GM23248 (cell line): ENCODE results near the gene NOS1. TPM values are rescaled to one million over a fixed set of nuclear protein-coding genes. Genes with fewer than 3 reads are reported as not detected.

Experiments used
- DNase-seq: peaks from one replicate; pipeline ENCODE4 v3.0.0-alpha.2; 2015
- H2AFZ ChIP-seq: fragments of 200-600 bp; sonication (generic); 2 replicates; pipeline ENCODE4 v1.6.1; 2016; ENCODE audit warnings: antibody characterized with exemption
- H3F3A ChIP-seq: fragments of 200-600 bp; sonication (generic); 2 replicates; pipeline ENCODE4 v1.6.1; 2016; ENCODE audit warnings: mild to moderate bottlenecking, antibody characterized with exemption, mixed run types; ENCODE audit not compliant: insufficient read depth
- H3K27ac ChIP-seq: fragments of 200-600 bp; sonication (generic); 2 replicates; pipeline ENCODE4 v1.5.1; 2016; ENCODE audit warnings: mild to moderate bottlenecking
- H3K27me3 ChIP-seq: fragments of 200-600 bp; sonication (generic); replicated peaks from 2 replicates; pipeline ENCODE4 v1.6.1; 2016; ENCODE audit warnings: mild to moderate bottlenecking; ENCODE audit not compliant: insufficient read depth
- H3K36me3 ChIP-seq: fragments of 200-600 bp; sonication (generic); 2 replicates; pipeline ENCODE4 v1.6.1; 2016; ENCODE audit warnings: low read depth, mild to moderate bottlenecking
- H3K4me1 ChIP-seq: fragments of 200-600 bp; sonication (generic); 2 replicates; pipeline ENCODE4 v1.6.1; 2016; ENCODE audit warnings: mild to moderate bottlenecking; ENCODE audit not compliant: insufficient read depth
- H3K4me2 ChIP-seq: fragments of 200-600 bp; sonication (generic); one replicate; pipeline ENCODE4 v1.6.1; 2016; ENCODE audit warnings: mild to moderate bottlenecking; ENCODE audit not compliant: unreplicated experiment
- H3K4me3 ChIP-seq: fragments of 200-600 bp; sonication (generic); 2 replicates; pipeline ENCODE4 v1.5.1; 2016; ENCODE audit warnings: mild to moderate bottlenecking
- H3K79me2 ChIP-seq: fragments of 200-600 bp; sonication (generic); 2 replicates; pipeline ENCODE4 v1.6.1; 2016; ENCODE audit warnings: mild to moderate bottlenecking; ENCODE audit not compliant: insufficient read depth
- H3K9ac ChIP-seq: fragments of 200-600 bp; sonication (generic); 2 replicates; pipeline ENCODE4 v1.6.1; 2016; ENCODE audit warnings: mild to moderate bottlenecking
- H3K9me2 ChIP-seq: fragments of 200-600 bp; sonication (generic); 2 replicates; pipeline ENCODE4 v1.6.1; 2016; ENCODE audit warnings: mixed run types, mild to moderate bottlenecking, moderate library complexity; ENCODE audit not compliant: insufficient read depth
- H3K9me3 ChIP-seq: fragments of 200-600 bp; sonication (generic); one replicate; pipeline ENCODE4 v1.6.1; 2017; ENCODE audit warnings: low read depth
- H4K20me1 ChIP-seq: fragments of 200-600 bp; sonication (generic); 2 replicates; pipeline ENCODE4 v1.6.0; 2016; ENCODE audit not compliant: insufficient read depth
- EZH2 ChIP-seq: fragments of 200-600 bp; sonication (generic); IDR thresholded peaks from 2 replicates; pipeline ENCODE4 v1.6.1; 2018; ENCODE audit warnings: antibody characterized with exemption, mild to moderate bottlenecking; ENCODE audit not compliant: insufficient read depth, poor library complexity, severe bottlenecking
- EZH2phosphoT487 ChIP-seq: fragments of 200-600 bp; sonication (generic); IDR thresholded peaks from 2 replicates; pipeline ENCODE4 v1.6.1; 2018; ENCODE audit warnings: antibody characterized with exemption, moderate library complexity, mild to moderate bottlenecking, low read depth; ENCODE audit not compliant: insufficient read depth
- WGBS, 2 experiments: methylation state at CpG; one replicate each; pipeline ENCODE4 v1.1.6; 2015 to 2017; ENCODE audit warnings: low lambda C conversion rate in 2 of 2, low coverage in 1 of 2; ENCODE audit errors: missing lambda C conversion rate in 2 of 2; 5-methylcytosine and 5-hydroxymethylcytosine counted together
- in situ Hi-C: fragments of 300-500 bp; cut with MboI; formaldehyde crosslinking; loops from 2 replicates; pipeline ENCODE4 v1.15.0; 2020
- polyA plus RNA-seq: library from polyadenylated mRNA; unstranded; fragments of >200 nt; fragmentation: Nextera tagmentation; extraction: Ambion mirVana; gene quantifications from 2 replicates; pipeline ENCODE4 v1.2.1, GENCODE V29; 2016
- total RNA-seq: library from RNA; depleted of rRNA; stranded (reverse); fragments of >200 nt; shearing (Covaris generic); gene quantifications from 2 replicates; pipeline ENCODE4 v1.2.3, GENCODE V29; 2014

NOS1 gene
- total and polyA plus RNA-seq, 2 experiments from 2014 or later, result not detected

DNA sequence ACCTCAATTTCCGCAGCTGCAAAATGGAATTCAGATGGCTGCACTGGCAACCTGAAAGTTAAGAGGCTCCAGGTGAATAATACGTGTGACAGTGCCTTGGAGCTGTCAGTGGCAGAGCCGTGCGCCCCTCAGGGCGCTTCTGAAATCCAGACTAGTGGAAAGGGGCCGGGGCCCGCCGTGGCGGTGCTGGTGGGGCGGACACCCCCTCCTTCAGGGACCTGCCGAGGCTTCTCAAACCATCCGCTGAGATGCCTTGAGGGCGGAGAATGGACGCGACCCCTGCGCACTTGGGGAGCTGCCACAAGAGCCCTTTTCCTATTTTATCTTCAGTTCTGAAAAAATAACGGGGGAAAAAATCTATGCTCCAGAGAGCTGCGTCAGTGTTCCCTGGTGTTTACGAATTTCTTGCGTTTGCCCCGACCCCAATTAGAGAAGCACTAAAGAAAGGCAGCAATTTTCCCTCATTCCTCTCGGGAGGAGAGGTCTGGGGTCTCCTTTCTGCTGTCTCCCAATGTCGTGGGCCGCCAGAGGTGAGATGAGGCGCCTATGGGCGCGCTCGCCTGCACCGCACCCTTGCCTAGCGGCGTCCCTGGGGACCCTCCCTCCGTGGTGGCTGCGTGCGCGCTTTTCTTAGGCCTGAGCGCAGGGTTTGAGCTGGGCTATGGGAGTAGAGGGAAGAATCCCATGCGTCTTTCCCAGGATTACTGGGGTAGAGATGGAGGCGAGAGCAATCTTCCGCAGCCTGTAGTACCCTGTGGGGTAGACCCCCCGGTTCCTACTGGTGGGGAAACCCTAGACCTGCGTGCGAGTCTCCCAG, 2.2 kb downstream of the NOS1 start:
- Histone ChIP-seq H3K9me2 (no peaks in the 10 kb centered on the region), H3K4me2 (no peak overlapping the region), H2AFZ (no peak overlapping the region), H3K9me3 (no peaks in the 10 kb centered on the region), H3K36me3 (no peaks in the 10 kb centered on the region), H3K27ac (no peak overlapping the region), H3F3A (no peaks in the 10 kb centered on the region), H4K20me1 (no peaks in the 10 kb centered on the region), H3K79me2 (no peaks in the 10 kb centered on the region), H3K27me3 (peaks cover 45% of the 10 kb centered on the region), H3K4me1 (no peaks in the 10 kb centered on the region), H3K4me3 (no peak overlapping the region), H3K9ac (no peak overlapping the region)
- TF ChIP-seq EZH2phosphoT487 (no peak), EZH2 (no peak)
- in situ Hi-C loops, result no loop called here
- WGBS, 2 experiments, result 3 to 5% methylated on average over 40 to 41 of the region's 42 CpGs
- DNase-seq, result no peak

DNA sequence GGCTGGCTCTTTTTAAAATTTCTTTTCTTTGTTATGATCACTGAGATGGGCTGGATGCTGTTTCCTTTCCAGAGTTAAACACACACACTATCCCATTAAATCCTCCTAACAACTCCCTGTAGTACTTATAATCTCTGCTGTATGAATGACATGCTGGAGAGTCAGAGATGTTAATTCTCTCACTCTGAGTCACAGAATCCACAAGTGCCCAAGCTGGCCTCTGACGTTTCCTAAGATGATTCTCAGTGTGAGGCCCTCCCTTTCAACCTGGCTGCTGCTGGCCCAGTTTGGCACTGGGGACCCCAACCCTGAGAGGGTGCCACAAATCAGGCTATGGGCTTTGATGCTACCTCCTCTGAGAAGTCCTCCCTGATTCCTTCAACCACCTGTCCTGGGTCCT, 5.4 kb downstream of the NOS1 start:
- H3K36me3 ChIP-seq, result no peaks in the 10 kb centered on the region
- TF ChIP-seq EZH2, result no peak
- no peak for TF ChIP-seq EZH2phosphoT487
- peaks cover 19% of the 10 kb centered on the region for H3K27me3 ChIP-seq
- H4K20me1 ChIP-seq, result no peaks in the 10 kb centered on the region
- H3K9ac ChIP-seq, result no peak overlapping the region
- peak; percentile 44 for DNase-seq
- H3K27ac ChIP-seq, result no peak overlapping the region
- H3K4me2 ChIP-seq, result no peak overlapping the region
- no peak overlapping the region for H2AFZ ChIP-seq
- no peaks in the 10 kb centered on the region for H3K4me1 ChIP-seq
- H3F3A ChIP-seq, result no peaks in the 10 kb centered on the region
- no peaks in the 10 kb centered on the region for H3K9me3 ChIP-seq
- H3K4me3 ChIP-seq, result no peak overlapping the region
- no peaks in the 10 kb centered on the region for H3K79me2 ChIP-seq
- in situ Hi-C loops, result no loop called here
- H3K9me2 ChIP-seq, result no peaks in the 10 kb centered on the region
- WGBS, 2 experiments, result 0% methylated on average over 1 of the region's 1 CpG

DNA sequence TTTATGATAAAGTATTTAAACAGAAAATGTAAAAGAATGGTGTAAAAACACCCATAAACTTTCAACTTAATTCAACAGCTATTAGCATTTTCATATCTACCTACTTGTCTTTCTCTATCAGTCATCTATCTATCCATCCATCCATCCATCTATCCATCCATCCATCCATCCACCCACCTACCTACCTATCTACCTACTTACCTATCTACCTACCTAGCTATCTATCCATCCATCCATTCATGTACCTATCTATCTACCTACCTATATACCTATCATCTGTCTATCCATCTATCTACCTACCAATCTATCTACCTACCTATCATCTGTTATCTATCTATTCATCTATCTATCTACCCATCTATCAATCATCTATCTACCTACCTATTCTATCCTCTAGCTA, 8.5 kb downstream of the NOS1 start:
- Histone ChIP-seq H3F3A (no peaks in the 10 kb centered on the region), H4K20me1 (no peaks in the 10 kb centered on the region), H3K9me2 (no peaks in the 10 kb centered on the region), H2AFZ (no peak overlapping the region), H3K27me3 (no peaks in the 10 kb centered on the region; the same call in 1 of the 2 replicates), H3K4me3 (no peak overlapping the region), H3K79me2 (no peaks in the 10 kb centered on the region), H3K4me1 (no peaks in the 10 kb centered on the region), H3K9ac (no peak overlapping the region), H3K36me3 (no peaks in the 10 kb centered on the region), H3K4me2 (no peak overlapping the region), H3K9me3 (no peaks in the 10 kb centered on the region), H3K27ac (no peak overlapping the region)
- no peak for DNase-seq
- in situ Hi-C loops, result no loop called here
- TF ChIP-seq EZH2phosphoT487, result no peak
- TF ChIP-seq EZH2, result no peak

DNA sequence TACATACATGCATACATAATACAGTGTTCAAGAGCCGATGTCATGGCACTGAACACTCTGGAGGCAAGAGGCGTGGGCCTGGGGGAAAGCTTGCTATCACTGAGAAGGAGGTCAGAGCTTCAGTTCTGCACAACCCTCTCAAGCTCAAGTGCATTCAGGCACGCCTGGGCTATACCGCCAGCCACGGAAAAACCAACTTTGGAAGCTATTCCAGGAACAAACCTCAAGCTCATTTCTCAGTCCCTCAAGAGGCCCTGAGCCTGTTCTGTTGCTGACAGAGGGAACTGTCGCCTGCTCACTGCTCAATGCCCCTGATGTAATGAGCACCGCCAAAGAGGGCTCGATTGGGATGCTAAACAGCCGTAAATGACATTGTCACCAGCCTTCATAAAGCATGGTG, 9.2 kb downstream of the NOS1 start:
- H3K9me3 ChIP-seq, result no peaks in the 10 kb centered on the region
- H3K4me2 ChIP-seq, result no peak overlapping the region
- DNase-seq, result no peak
- WGBS, 2 experiments, result 20 to 30% methylated on average over 9 of the region's 9 CpGs
- no peak overlapping the region for H3K9ac ChIP-seq
- TF ChIP-seq EZH2phosphoT487 (no peak), EZH2 (no peak)
- no peaks in the 10 kb centered on the region for H3K9me2 ChIP-seq
- no peaks in the 10 kb centered on the region for H3K27me3 ChIP-seq
- no peaks in the 10 kb centered on the region for H3K4me1 ChIP-seq
- no peak overlapping the region for H3K27ac ChIP-seq
- no peaks in the 10 kb centered on the region for H3K36me3 ChIP-seq
- in situ Hi-C loops, result no loop called here
- H4K20me1 ChIP-seq, result no peaks in the 10 kb centered on the region
- no peak overlapping the region for H2AFZ ChIP-seq
- H3F3A ChIP-seq, result no peaks in the 10 kb centered on the region
- H3K4me3 ChIP-seq, result no peak overlapping the region
- no peaks in the 10 kb centered on the region for H3K79me2 ChIP-seq
